Stimulated activated CD8-positive, alpha-beta memory T cell treated with anti-CD3 and anti-CD28 coated beads, Interleukin-4, amount 100 ng/mL, for 4 hours (primary cell): Measurements from ENCODE around the gene SF3B4.

Experiments
- DNase-seq, 2 donors: peaks; one replicate each; pipeline ENCODE4 v3.0.0-alpha.2; 2020; ENCODE audit warnings: low read depth in 2 of 2, low spot score in 1 of 2

The SF3B4 gene

GRCh38 chr1:149933208-149933607, 5.6 kb upstream of the SF3B4 start:
- DNase-seq: no peak

DNA sequence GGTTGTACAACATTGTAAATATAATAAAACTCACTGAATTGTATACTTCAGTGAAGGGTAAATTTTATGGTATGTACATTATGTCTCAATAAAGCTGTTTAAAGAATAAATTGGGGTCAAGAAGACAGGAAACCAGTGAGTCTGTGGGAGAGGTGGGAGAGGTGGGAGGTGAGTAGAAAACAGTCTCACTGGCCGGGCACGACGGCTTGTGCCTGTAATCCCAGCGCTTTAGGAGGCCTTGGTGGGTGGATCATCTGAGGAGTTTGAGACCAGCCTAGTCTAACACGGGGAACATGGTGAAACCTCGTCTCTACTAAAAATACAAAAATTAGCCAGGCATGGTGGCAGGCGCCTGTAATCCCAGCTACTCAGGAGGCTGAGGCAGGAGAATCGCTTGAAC, 4.9 kb upstream of the SF3B4 start:
- no peak for DNase-seq

- no peak for DNase-seq
These were observed 3.7 kb upstream of the SF3B4 start for GRCh38 chr1:149931212-149931790.

DNA sequence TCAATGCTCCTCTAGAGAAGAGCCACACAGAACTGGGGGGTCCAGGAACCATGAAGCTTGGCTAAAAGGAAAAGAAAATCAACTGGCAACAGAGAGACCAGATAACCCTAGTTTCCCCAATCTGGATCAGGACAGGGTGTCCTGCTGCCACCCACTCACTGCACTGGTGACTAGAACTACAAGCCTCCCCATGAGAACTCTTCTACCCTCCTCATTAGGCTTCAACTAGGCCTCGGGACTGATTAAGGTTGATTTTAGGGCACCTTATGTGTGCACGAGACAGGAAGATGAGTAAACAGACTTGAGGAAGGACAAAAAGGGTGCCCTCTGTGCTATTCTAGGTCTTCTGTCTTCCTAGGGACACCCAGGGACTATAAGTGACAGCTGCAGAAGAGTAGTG, 2.3 kb upstream of the SF3B4 start:
- DNase-seq: no peak

DNA sequence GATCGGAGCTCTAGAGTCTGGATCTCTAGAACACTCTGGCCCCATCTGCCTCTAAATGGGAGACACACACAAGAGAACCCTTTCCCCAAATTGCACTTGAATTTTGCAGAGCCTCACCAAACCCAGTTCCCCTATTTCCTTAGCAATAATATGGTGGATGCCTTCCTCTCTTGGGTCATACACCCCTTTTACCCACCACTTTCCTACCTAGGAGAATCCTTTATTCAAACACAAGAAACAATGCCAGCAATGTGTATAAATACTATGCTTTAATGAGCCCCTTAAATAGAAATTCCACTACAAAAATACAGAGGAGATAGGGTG, 760 bp upstream of the SF3B4 start:
- DNase-seq: no peak

GRCh38 chr1:149927056-149927562, 494 bp downstream of the SF3B4 start:
- no peak for DNase-seq

DNA sequence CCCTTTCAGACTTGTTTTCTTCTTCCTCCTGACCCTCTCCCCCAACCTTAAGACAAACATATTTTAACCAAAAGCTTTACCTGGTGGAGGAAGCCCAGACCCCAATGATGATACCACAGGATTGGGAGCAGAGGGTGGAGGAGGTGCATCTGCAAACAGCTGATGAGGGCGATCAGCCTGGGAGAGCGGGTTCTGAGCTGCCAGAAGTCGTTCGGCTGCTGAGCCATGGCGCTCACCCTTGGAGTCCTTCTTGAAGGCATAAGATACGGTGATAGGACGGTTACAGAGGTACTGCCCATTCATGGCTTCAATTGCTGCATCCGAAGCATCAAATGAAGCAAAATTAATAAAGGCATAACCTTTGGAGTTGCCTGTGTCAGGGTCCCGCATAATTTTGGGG, 1.3 kb downstream of the SF3B4 start:
- no peak for DNase-seq

DNA sequence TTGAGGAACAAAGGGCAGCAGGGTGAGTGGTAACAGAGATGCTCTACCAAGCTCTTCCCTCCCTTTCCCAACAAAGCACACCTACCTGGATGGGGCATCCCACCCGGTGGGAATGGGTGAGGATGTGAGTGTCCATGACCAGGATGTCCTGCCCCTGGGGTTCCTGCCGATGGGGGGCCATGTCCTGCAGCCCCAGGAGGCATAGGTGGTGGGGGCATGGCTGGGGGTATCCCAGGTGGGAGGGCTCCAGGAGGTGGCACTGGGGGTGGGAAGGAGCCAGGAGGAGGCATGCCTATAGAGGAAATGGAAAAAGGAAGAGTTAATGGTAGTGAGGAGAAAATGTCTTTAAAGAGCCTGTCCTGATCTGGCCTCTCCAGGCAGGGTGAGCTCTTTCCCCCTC, 1.9 kb downstream of the SF3B4 start:
- no peak for DNase-seq

- DNase-seq: no peak
These were observed 2.3 kb downstream of the SF3B4 start for GRCh38 chr1:149925345-149925744.

- no peak for DNase-seq
These were observed 4.0 kb downstream of the SF3B4 start for GRCh38 chr1:149923626-149924025.

- peak in 1 of 2 donors; percentile 14 for DNase-seq
These were observed 9.9 kb downstream of the SF3B4 start, which contains the start of gene SV2A for GRCh38 chr1:149917571-149918144. TSS of gene SV2A (minus strand) at chr1:149917844. CDS start at chr1:149913840, 4,004 bp downstream.

GRCh38 chr1:149916898-149917252, 10.7 kb downstream of the SF3B4 start:
- no peak for DNase-seq

DNA sequence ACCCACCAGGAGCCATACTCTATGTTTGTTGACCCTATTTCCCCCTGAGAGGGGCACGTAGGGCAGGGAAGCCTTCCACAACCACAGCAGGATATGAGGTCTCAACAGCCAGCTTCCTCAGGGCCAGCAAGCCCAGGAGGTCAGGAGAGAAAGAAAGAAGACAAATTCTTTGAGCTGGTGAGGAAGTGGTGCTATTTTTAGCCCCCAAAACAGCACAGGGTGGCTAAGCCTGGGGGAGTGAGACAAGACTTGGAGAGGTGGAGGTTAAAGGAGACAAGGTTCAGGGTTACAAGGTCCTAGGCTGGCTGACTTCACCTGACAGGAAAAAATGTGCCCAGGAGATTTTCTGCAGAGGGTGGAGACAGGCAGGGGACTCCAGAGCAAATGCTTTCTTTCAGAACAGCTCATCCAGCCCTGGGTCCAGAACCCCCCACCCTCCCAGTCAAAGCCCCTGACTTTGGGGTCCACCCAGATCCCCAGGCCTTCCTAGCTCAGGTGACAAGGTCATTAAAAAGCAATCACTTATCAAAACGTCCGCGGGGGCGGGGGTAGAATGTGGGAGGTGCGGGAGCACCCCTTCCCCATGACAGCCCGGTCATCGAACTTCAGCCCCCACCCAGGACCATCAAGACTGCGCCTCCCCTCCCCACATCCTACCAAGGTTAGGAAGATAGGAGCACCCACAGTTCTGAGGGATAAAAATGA, 11.3 kb downstream of the SF3B4 start:
- DNase-seq: no peak

DNA sequence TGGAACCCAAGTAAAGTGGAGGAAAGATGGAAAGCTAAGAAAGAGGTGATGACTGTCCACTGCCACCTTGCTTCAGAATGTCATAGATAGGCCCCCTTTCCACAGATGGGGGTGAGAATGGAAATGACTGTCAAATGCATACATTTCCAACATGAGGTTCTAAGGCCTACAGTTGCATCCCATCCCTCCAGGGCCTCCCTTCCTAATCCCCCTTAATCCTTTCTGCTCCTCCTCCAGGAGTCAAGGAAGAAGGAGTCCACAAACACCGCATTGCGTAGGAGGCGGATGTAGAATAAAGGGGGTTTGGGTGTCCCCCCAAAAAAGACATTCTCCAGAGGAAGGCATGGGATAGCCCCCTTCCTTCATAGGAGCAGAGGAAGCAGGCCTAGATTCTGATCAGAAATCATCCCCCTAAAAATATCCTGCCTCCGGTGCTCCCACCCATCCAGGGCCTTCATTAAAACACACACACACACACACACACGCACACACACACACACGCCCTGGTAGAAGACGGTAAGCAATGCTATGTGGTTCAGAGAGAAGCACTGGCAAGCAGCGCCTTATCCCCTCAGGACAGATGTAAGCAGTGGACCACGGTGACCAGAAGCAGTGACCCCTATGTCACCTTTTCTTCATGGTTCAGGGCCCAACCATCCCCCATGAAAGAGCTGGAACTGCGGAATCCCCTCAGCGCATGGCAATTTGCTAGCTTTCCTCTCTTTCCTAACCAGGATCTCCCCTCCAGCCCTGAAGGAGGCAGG, 12.0 kb downstream of the SF3B4 start:
- DNase-seq: no peak

DNA sequence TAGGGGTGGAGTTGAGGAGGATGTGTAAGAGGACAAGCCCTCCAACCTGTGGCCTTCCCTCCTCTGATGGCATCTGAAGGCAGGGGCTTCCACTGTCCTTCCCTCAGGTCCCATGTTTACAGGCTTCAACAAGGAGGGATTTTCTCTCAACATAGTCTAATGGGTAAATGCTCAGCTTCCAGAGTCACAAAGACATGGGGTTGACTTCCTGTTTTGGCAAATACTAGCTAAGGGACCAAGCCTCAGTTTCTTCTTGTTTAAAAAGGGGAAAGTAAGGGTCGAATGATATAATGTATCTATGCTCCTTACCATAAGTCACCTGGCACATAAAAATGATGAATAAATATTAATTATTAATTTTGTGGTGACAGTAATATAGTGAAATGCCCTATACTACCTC, 13.1 kb downstream of the SF3B4 start:
- no peak for DNase-seq

- no peak for DNase-seq
These were observed 21.0 kb downstream of the SF3B4 start for GRCh38 chr1:149906570-149907075.

DNA sequence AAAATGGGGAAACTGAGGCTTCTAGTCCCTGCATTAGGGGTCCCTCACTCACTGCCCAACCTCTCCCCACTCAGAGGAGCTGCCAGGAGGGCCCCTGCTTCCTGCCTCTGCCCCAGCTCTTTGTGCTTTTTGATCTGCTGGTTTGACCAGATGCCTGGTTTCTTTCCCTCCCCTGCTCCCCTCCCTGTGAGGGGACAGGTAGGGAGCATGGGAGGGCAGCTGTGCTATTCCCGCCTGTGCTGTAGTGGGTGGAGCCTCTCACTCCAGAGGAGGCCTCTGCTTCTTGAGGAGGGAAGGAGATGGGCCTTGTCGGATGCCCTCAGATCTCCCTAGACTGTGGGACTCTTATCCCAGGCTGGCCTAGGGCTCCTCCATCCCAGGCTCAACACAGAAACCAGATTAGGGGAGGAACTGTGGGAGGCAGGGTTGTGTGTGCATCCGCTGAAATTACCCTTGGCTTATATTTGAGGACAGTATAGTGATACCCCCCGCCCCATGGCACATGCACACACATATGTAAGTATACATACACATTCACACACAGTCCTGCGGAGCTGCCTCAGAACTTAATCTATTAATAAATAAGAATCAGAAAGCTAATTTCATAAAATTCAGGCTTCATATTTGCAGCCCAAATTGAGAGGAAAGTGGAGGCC, 23.6 kb downstream of the SF3B4 start:
- no peak for DNase-seq

GRCh38 chr1:149899460-149900284, 27.9 kb downstream of the SF3B4 start, which contains the start of gene BOLA1:
TSS of gene BOLA1 (plus strand) at chr1:149899568. CDS start at chr1:149900060, 492 bp downstream.
- DNase-seq: peak; percentile 65 to 70

GRCh38 chr1:149896575-149896974, 31.0 kb downstream of the SF3B4 start:
- no peak for DNase-seq

DNA sequence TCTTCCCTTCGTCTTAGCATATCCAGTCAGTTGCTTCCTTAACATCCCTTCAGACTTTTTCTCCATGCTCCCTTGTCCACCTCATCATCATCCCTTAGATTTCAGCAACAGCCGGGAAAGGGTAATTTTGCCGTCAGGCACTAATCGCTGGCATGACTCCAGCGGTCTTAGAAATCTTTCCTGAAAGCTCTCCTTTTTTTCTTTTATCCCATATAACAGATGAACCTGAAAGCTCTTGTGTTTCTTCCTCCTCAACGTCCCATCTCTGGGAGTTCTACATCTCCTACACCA, 38.7 kb downstream of the SF3B4 start:
- no peak for DNase-seq
